Stomach (tissue), 4 donors: ENCODE results near the gene DRICH1.
"Not testable (repeated sequence)": the region's sequence is repeated elsewhere in the genome, so short reads cannot be mapped to it uniquely, and the experiment has no call there.

Experiments
- CTCF ChIP-seq, 7 experiments: fragments of 450-650 bp in 4 of 7; fragments of 200-600 bp in 3 of 7; sonication (generic) in 3 of 7; IDR thresholded peaks; one replicate each; pipeline ENCODE4 v1.5.1; 2016 to 2019; ENCODE audit warnings: antibody characterized with exemption in 7 of 7, control low read depth in 2 of 7, mild to moderate bottlenecking in 1 of 7
- POLR2A ChIP-seq, 4 donors: fragments of 450-650 bp; IDR thresholded peaks; one replicate each; pipeline ENCODE4 v1.6.1; 2016; ENCODE audit warnings: antibody characterized with exemption in 4 of 4, control low read depth in 2 of 4, mild to moderate bottlenecking in 1 of 4, moderate library complexity in 1 of 4
- POLR2AphosphoS5 ChIP-seq, 3 donors: sonication (generic); formaldehyde crosslinking; IDR thresholded peaks; one replicate each; pipeline ENCODE4 v1.6.1; 2016; ENCODE audit warnings: antibody characterized with exemption in 3 of 3

DNA sequence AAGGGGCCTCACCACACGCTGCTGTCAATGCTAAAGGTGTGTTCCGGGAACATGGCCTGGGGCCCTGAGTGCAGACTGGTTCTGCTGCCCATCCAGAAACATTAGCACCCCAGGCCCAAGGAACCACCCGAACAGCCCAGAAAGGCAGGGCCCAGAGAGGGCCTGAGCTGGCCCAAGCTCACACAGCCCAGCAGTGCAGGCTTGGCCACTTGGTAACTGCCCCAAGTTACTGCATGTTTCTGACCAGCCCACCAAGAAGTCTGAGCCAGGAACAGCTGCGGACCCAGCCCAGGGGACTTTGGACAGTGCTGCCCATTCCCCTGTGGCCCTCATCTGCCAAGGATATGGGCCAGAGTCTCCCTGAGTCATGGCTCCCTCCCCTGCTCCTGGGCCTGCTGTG lies 39.3 kb upstream of the DRICH1 start:
- TF ChIP-seq CTCF, POLR2A, POLR2AphosphoS5 (IDR thresholded peaks at IDR 0.05): not testable (repeated sequence)
